SK-N-SH treated with all-trans-retinoic acid at 6 μM for 48 hours (cell line): ENCODE measurements around the gene CDH20.

ENCODE experiments used
- CSDC2 ChIP-seq: fragments of 250-450 bp; sonication (Bioruptor Pico); IDR thresholded peaks from 2 replicates; pipeline ENCODE4 v1.5.0; 2020; ENCODE audit warnings: mild to moderate bottlenecking, moderate library complexity
- OSR1 ChIP-seq: fragments of 250-450 bp; sonication (Bioruptor Pico); IDR thresholded peaks from 2 replicates; pipeline ENCODE4 v1.8.0; 2022; ENCODE audit warnings: moderate library complexity, mild to moderate bottlenecking, inconsistent platforms
- PPARA ChIP-seq: fragments of 250-450 bp; sonication (Bioruptor Pico); IDR thresholded peaks from 2 replicates; pipeline ENCODE4 v1.5.0; 2020; ENCODE audit warnings: mild to moderate bottlenecking, borderline replicate concordance
- RARB ChIP-seq: fragments of 250-450 bp; sonication (Bioruptor Pico); IDR thresholded peaks from 2 replicates; pipeline ENCODE4 v1.8.0; 2021; ENCODE audit warnings: mild to moderate bottlenecking, moderate library complexity

- no peak for TF ChIP-seq CSDC2 (CRISPR knock-in tag)
- TF ChIP-seq PPARA: no peak
- TF ChIP-seq RARB (CRISPR knock-in tag): no peak
- no peak for TF ChIP-seq OSR1
Observed at GRCh38 chr18:61574665-61575064, 241.4 kb downstream of the CDH20 start.
